Endothelial cell of umbilical vein (primary cell): Measurements from ENCODE around the gene CENPS.
"Not testable (repeated sequence)": the region's sequence is repeated elsewhere in the genome, so short reads cannot be mapped to it uniquely, and the experiment has no call there.

ENCODE experiments used
- EZH2 ChIP-seq: IDR thresholded peaks from 2 replicates; pipeline ENCODE4 v1.6.1; 2012; ENCODE audit warnings: borderline replicate concordance, low read depth, mild to moderate bottlenecking, moderate library complexity, low read length, inconsistent platforms; ENCODE audit not compliant: severe bottlenecking
- JUN ChIP-seq: IDR thresholded peaks from 2 replicates; pipeline ENCODE4 v1.6.1; 2011; ENCODE audit warnings: borderline replicate concordance, low read depth; ENCODE audit not compliant: insufficient read length, insufficient read depth
- MYC ChIP-seq: IDR thresholded peaks from one replicate; pipeline ENCODE4 v1.6.1; 2011; ENCODE audit warnings: mild to moderate bottlenecking, low read depth, low read length
- POLR2A ChIP-seq: IDR thresholded peaks from 2 replicates; pipeline ENCODE4 v1.6.1; 2012; ENCODE audit warnings: low read depth, mild to moderate bottlenecking, control low read depth, low read length
- POLR2AphosphoS5 ChIP-seq: IDR thresholded peaks from 2 replicates; pipeline ENCODE4 v1.6.1; 2012; ENCODE audit warnings: low read depth, mild to moderate bottlenecking, control low read depth, low read length, moderate library complexity; ENCODE audit not compliant: insufficient read depth
- TF ChIP-seq, protein P1 (sequence below), 2 donors: IDR thresholded peaks; 1 replicate in 1 of 2; 2 replicates in 1 of 2; pipeline ENCODE4 v1.5.1; 2011; ENCODE audit warnings: low read length in 2 of 2, mild to moderate bottlenecking in 2 of 2, moderate library complexity in 2 of 2, control low read depth in 1 of 2, inconsistent platforms in 1 of 2, low read depth in 1 of 2; ENCODE audit not compliant: insufficient read depth in 1 of 2; ENCODE audit errors: extremely low read depth in 1 of 2
- TF ChIP-seq, protein P2 (sequence below): IDR thresholded peaks from 2 replicates; pipeline ENCODE4 v1.6.1; 2011; ENCODE audit not compliant: insufficient read depth, insufficient read length

DNA sequence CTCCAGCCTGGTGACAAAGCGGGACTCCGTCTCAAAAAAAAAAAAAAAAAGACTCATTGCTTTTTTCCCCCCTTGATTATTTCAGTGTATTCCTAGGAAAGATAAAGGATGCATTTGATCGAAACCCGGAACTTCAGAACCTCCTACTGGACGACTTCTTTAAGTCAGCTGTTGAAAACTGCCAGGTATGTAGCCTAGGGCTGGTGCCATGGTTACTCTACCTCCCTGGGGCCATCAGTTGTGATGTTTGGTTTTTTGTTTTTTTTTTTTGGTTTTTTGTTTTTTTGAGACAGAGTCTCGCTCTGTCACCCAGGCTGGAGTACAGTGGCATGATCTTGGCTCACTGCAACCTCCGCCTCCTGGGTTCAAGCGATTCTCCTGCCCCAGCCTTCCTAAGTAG, 11.5 kb upstream of the CENPS start:
- TF ChIP-seq, protein P1, sequence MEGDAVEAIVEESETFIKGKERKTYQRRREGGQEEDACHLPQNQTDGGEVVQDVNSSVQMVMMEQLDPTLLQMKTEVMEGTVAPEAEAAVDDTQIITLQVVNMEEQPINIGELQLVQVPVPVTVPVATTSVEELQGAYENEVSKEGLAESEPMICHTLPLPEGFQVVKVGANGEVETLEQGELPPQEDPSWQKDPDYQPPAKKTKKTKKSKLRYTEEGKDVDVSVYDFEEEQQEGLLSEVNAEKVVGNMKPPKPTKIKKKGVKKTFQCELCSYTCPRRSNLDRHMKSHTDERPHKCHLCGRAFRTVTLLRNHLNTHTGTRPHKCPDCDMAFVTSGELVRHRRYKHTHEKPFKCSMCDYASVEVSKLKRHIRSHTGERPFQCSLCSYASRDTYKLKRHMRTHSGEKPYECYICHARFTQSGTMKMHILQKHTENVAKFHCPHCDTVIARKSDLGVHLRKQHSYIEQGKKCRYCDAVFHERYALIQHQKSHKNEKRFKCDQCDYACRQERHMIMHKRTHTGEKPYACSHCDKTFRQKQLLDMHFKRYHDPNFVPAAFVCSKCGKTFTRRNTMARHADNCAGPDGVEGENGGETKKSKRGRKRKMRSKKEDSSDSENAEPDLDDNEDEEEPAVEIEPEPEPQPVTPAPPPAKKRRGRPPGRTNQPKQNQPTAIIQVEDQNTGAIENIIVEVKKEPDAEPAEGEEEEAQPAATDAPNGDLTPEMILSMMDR (IDR thresholded peaks at IDR 0.05; ENCODE audit: extremely low read depth in 1 of 2, insufficient read depth in 1 of 2, low read depth in 1 of 2, low read length in 2 of 2): not testable (repeated sequence)
- not testable (repeated sequence) for TF ChIP-seq POLR2A, MYC, JUN, POLR2AphosphoS5, EZH2
- TF ChIP-seq, protein P2, sequence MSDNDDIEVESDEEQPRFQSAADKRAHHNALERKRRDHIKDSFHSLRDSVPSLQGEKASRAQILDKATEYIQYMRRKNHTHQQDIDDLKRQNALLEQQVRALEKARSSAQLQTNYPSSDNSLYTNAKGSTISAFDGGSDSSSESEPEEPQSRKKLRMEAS: not testable (repeated sequence)
